Fibroblast of pulmonary artery (primary cell): ENCODE measurements around the gene SKOR1.
A peak's percentile ranks its signal among the peaks of the same experiment; 100 is the strongest.

ENCODE experiments used
- DNase-seq: peaks from one replicate; pipeline ENCODE4 v3.0.0-alpha.2; 2010; ENCODE audit warnings: low read depth
- H3K4me3 ChIP-seq: replicated peaks from 2 replicates; pipeline ENCODE4 v1.5.1; 2011; ENCODE audit warnings: low read depth, mild to moderate bottlenecking, control low read depth, low read length, moderate library complexity
- TF ChIP-seq, protein P1 (sequence below): IDR thresholded peaks from 2 replicates; pipeline ENCODE4 v1.5.1; 2011; ENCODE audit warnings: mild to moderate bottlenecking, control low read depth, low read length, inconsistent platforms; ENCODE audit errors: missing control alignments

SKOR1 gene

DNA sequence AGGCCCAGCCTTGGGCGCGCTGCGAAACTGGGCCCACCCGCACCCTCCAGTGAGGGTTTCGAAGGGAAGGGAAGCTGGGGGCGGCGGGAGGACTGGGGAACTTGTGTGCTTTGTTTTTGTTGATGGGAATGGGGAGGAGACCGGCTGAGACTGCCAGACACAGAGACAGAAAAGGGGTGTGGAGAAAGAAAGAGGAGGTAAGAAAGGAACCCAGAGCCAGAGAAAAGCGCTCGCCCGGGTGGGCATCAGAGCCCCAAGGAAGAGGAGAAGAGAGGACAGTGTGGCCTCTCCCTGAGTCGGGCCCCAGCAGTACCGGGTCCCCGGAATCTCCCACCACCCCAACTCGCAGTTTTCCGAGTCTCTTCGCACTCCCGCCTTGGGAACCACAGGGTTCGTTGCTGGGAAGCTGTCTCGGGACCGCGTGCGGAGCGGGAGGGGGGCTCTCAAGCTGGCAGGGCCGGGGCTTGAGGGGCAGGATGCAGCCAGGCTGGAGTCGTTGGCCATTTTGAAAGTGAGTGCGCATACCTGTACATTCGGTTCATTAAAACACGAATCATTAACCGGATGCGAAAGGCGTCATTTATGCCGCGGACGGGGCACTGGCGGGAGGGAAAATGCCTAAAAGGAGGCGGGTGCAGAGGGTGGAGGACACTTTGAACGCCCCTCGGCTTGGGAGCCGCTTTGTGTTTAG, 3.1 kb downstream of the SKOR1 start:
- TF ChIP-seq, protein P1, sequence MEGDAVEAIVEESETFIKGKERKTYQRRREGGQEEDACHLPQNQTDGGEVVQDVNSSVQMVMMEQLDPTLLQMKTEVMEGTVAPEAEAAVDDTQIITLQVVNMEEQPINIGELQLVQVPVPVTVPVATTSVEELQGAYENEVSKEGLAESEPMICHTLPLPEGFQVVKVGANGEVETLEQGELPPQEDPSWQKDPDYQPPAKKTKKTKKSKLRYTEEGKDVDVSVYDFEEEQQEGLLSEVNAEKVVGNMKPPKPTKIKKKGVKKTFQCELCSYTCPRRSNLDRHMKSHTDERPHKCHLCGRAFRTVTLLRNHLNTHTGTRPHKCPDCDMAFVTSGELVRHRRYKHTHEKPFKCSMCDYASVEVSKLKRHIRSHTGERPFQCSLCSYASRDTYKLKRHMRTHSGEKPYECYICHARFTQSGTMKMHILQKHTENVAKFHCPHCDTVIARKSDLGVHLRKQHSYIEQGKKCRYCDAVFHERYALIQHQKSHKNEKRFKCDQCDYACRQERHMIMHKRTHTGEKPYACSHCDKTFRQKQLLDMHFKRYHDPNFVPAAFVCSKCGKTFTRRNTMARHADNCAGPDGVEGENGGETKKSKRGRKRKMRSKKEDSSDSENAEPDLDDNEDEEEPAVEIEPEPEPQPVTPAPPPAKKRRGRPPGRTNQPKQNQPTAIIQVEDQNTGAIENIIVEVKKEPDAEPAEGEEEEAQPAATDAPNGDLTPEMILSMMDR = no peak
- no peak overlapping the region for H3K4me3 ChIP-seq
- DNase-seq = no peak

DNA sequence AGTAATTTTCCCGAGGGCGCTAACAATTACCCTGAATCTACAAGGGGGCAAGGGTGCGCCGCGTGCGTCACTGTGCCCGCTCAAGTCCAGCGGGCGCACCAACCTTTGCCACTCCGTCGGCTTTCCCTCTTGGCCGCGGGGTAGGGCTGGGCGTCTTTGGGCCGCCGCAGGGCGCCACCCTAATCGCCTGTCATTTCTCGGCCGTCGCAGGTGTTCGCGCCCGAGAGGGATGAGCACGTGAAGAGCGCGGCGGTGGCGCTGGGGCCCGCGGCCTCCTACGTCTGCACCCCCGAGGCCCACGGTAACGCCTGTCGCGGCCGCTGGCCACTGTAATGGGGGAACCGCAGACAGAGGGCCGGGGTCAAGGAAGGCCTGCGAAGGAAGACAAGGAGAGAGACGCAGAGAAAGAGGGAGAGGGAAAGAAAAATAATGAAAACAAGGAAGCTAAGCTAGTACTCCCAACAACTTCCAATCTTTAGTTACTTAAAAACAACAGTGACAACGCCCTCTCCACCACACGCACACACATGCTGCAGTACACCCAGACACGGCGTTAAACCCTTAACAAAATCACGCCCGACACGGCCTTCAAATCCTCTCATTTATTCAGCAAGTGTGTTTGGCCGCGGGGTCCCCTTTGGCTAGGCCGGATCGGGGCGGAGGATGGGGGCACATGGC, 3.8 kb downstream of the SKOR1 start:
- no peak for DNase-seq
- no peak overlapping the region for H3K4me3 ChIP-seq
- TF ChIP-seq, protein P1 = no peak

DNA sequence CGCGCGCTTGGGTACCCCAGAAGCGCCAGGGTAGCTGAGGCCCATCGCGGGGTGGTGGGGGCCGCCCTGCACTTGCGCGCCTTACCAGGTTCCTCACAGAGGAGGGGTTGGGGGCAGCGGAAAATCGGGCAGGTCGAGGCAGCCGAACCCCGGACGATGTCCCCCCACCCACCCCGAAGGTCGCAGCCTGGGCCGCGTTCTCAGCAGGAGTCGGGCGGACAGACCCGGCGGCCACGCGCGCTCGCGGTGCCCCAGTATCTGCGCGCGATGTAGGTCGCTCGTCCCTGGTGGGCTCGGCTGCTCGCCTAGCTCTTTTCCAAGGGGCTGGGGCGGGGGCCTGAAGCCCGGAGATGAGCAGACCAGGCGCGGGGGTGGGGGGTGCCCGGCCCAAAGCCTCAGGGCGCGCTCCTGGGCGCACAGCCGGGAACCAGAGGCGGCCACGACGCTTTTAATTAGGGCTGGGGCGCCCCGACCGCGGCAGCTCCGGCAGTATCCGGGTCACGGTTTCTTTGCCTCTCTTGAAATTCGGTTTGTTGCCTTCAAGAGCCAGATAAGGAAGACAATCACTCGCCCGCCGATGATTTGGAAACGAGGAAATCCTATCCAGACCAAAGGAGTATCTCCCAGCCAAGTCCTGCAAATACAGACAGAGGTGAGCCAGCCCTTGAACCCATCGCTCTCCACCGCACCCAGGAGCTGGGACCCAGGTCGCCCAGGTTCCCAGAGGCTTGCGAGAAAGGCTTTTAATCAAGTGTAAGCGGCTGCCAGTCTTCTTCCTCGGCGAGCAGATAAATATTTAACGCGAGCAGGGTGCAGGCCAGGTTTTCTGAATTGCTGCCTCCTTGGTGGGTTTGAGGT, 4.6 kb downstream of the SKOR1 start:
- H3K4me3 ChIP-seq = no peak overlapping the region
- DNase-seq = no peak
- TF ChIP-seq, protein P1 = no peak

DNA sequence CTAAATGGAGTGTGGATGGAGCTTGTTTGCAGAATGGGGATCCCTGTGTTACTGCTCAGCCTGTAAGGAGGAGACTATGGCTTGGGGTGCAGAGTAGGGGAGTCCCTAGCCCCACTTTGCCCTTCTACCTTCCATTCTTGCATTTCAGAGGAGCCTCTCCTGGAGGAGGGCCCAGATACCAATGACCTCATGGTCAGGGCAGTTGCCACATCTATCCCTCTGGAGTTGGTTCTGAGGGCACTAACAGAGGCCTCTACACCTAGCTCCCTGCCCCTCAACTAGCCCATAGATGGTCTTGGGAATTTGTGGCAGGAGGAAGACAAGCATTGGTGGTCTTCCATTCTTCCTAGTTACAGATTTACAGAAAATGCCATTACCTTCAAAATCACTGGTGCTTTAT, 6.1 kb downstream of the SKOR1 start:
- TF ChIP-seq, protein P1 = no peak

DNA sequence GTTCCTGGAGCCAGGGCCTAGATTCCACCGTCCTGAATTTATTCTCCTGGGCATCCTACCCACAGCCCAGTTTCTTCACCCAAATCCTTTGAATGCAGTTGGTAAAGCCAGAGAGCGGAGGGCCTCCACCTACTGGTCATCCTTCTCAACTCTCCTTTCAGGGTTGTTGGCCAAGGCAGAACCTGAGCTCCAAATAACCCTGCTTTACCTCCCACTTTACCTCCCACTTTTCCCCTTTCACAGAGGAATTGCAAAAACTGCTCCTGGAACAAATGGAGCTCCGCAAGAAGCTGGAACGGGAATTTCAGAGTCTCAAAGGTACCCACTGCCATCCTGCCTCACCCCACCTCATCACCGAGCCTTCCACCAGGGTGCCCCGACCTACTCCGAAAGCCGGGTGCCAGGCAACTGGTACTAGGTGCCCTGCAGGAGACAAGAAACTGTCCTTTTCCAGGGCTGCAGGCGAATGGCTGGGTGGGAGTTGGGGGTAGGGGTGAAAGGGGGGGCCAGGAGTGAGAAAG, 6.8 kb downstream of the SKOR1 start:
- TF ChIP-seq, protein P1 = peak; percentile 48
- peak; percentile 57 for DNase-seq
- H3K4me3 ChIP-seq = no peak overlapping the region

More for the DNA sequence above, 6.1 kb downstream of the SKOR1 start:
- DNase-seq = no peak
- H3K4me3 ChIP-seq = no peak overlapping the region

DNA sequence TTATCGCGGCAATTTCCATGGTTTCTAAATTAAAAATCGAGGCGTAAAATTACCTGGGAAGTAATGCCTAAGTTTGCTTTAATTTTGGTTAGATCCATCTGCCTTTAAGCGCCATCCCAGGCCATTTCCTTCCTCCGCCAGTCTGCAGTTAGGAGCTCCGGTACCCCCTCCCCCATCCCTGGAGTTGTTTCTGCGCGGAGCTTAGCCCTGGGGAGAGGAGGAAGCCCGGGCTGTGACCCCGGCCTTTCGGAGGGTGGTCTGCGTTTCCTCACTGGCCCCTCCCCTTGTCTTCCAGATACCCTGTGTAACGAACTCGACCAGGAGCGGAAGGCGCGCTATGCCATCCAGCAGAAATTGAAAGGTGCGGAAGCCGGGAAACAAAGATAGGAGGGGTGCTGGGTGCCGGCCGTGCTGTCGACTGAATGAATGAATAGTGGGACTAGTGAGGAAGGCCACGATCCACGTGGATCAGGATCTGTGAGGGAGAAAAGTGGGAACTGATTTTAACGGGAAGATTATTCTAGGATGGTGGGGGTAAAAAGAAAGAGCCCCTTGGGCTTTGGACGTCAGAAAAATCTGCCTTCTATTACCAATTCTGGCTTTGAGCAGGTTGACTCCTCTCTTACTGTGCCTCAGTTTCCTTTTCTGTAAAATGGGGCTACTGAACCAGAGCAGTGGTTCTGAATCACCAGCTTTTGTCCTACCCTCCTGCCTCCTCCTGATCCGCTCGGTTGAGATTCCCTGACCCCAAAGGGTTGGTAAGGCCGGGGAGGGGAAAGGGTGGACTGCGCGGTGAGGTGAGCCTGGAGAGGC, 7.8 kb downstream of the SKOR1 start:
- TF ChIP-seq, protein P1 = no peak
- no peak for DNase-seq
- H3K4me3 ChIP-seq = peak overlapping the region; percentile 36
